Stimulated activated naive CD8-positive, alpha-beta T cell treated with anti-CD3 and anti-CD28 coated beads, Interleukin-15, amount 100 ng/mL, for 72 hours (primary cell): ENCODE data around the gene DKK3.

Experiments used
- ATAC-seq: fragments of 150-1000 bp; cut with Tn5 transposase; 2 replicates; pipeline ENCODE4 v1.10.0; 2021; ENCODE audit warnings: mild to moderate bottlenecking, moderate library complexity
- DNase-seq, 2 donors: peaks; one replicate each; pipeline ENCODE4 v3.0.0; 2021 to 2022
- H3K27ac Mint-ChIP-seq, 2 donors: one replicate each; pipeline ENCODE4 v1.8.0; 2022; ENCODE audit warnings: mild to moderate bottlenecking in 2 of 2, mixed read lengths in 2 of 2, moderate library complexity in 2 of 2
- H3K27me3 Mint-ChIP-seq: one replicate; pipeline ENCODE4 v1.8.0; 2022; ENCODE audit warnings: mixed read lengths
- H3K4me1 Mint-ChIP-seq: one replicate; pipeline ENCODE4 v1.8.0; 2022; ENCODE audit warnings: mild to moderate bottlenecking, mixed read lengths
- H3K4me3 Mint-ChIP-seq, 2 donors: one replicate each; pipeline ENCODE4 v1.8.0; 2022; ENCODE audit warnings: mild to moderate bottlenecking in 2 of 2, mixed read lengths in 2 of 2, moderate library complexity in 1 of 2
- H3K9me3 Mint-ChIP-seq, 2 donors: one replicate each; pipeline ENCODE4 v1.8.0; 2022; ENCODE audit warnings: mixed read lengths in 2 of 2

The DKK3 gene

DNA sequence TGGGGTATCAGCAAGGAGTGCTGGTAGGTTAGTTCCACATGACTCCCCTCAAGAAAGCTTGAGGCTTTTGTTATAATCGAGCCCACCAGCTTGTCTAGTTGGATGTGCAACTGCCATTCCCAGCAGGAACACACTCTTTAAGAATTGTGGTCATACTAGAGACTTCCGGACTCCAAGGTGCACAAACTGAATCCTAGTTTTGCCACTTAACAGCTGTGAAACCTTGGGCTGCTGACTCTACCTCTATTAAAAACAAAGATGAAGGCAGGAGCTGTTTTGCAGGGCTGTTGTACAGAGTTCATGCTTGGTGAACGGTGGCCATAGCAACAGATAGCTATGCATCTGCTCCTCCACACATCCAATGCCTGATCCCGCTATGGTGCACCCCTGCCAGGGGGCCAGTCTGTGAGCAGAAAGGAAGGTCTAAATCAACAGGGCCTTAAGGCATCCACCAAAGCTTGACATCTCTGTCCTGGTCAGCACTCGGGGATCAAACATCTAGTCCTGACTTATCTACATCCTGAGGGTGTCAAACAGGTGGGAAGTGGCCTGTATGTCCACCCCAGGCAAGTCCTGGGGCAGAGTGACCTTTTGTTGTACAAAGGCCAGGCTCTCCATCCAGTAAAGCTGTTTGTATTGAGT is 36.4 kb downstream of the DKK3 start:
- Mint-ChIP-seq H3K9me3 (no peaks in the 10 kb centered on the region), H3K4me1 (peaks cover 1% of the 10 kb centered on the region), H3K4me3 (no peak overlapping the region), H3K27me3 (peaks cover 10% of the 10 kb centered on the region), H3K27ac (no peak overlapping the region)
- no peak for ATAC-seq
- no peak for DNase-seq

- no peaks in the 10 kb centered on the region for H3K9me3 Mint-ChIP-seq
- H3K4me3 Mint-ChIP-seq, result no peak overlapping the region
- no peak for ATAC-seq
- no peak for DNase-seq
- H3K4me1 Mint-ChIP-seq, result peaks cover 5% of the 10 kb centered on the region
- H3K27ac Mint-ChIP-seq, result no peak overlapping the region
- peaks cover 22% of the 10 kb centered on the region for H3K27me3 Mint-ChIP-seq
Observed at GRCh38 chr11:11970556-11970955, 37.9 kb downstream of the DKK3 start.

DNA sequence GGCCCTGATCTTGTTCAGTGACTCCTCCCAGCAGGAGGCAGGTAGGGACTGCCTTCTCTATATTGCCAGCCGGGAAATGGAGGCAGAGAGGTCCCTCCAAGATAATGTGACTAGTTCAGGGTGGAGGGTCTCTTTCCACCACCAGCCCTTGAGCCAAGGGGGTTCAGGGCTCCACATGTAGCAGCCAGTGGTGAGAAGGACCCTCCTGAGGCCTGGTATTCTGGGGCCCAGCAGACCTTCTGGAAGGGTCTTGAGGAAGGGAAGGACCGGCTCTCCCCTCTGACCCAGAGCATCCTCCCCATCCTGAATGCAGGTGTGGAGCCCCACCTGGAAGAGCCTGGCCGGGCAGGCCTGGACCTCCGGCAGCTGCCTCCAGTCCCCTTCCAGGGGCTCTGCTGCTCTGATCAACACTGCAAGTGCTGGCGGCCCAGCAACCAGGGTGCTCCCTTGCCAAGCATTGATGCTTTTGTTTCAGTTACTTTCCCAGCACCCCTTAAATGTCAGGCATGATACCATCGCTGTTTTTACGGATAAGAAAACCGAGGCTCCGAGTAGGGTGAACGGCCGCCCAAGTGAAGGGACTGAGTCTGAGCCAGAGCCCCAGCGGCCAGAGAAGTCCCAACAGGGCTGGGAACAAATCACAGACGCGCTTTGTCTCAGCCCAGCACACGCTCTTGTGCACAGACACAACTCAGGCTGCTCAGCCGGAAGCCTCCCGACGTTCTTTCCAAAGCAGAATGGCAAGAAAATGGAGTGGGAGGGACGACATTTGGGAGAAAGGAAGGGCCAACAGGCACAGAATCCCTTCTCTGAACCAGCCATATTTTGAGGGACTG is 38.8 kb downstream of the DKK3 start:
- ATAC-seq (no peak), DNase-seq (no peak)
- Mint-ChIP-seq H3K27ac (peak overlapping the region in 1 of 2 donors; percentile 27), H3K4me3 (no peak overlapping the region), H3K9me3 (no peaks in the 10 kb centered on the region), H3K27me3 (peaks cover 27% of the 10 kb centered on the region), H3K4me1 (peaks cover 5% of the 10 kb centered on the region)

GRCh38 chr11:11968511-11969280 is 39.7 kb downstream of the DKK3 start:
- no peak overlapping the region for H3K27ac Mint-ChIP-seq
- H3K9me3 Mint-ChIP-seq, result no peaks in the 10 kb centered on the region
- H3K27me3 Mint-ChIP-seq, result peaks cover 27% of the 10 kb centered on the region
- DNase-seq, result no peak
- ATAC-seq, result no peak
- H3K4me1 Mint-ChIP-seq, result peaks cover 5% of the 10 kb centered on the region
- H3K4me3 Mint-ChIP-seq, result no peak overlapping the region

- H3K9me3 Mint-ChIP-seq, result no peaks in the 10 kb centered on the region
- no peak overlapping the region for H3K4me3 Mint-ChIP-seq
- peaks cover 5% of the 10 kb centered on the region for H3K4me1 Mint-ChIP-seq
- H3K27me3 Mint-ChIP-seq, result peaks cover 27% of the 10 kb centered on the region
- H3K27ac Mint-ChIP-seq, result no peak overlapping the region
- ATAC-seq (no peak), DNase-seq (no peak)
Observed at GRCh38 chr11:11967669-11968510, 40.5 kb downstream of the DKK3 start.

GRCh38 chr11:11966826-11967668 is 41.4 kb downstream of the DKK3 start:
- peaks cover 8% of the 10 kb centered on the region for H3K4me1 Mint-ChIP-seq
- peak overlapping the region in 1 of 2 donors; percentile 24 for H3K27ac Mint-ChIP-seq
- ATAC-seq (peak; percentile 89), DNase-seq (peak; percentile 71 to 75)
- H3K9me3 Mint-ChIP-seq, result peaks cover 0 to 4% of the 10 kb centered on the region in 2 donors
- peaks cover 27% of the 10 kb centered on the region for H3K27me3 Mint-ChIP-seq
- H3K4me3 Mint-ChIP-seq, result no peak overlapping the region

DNA sequence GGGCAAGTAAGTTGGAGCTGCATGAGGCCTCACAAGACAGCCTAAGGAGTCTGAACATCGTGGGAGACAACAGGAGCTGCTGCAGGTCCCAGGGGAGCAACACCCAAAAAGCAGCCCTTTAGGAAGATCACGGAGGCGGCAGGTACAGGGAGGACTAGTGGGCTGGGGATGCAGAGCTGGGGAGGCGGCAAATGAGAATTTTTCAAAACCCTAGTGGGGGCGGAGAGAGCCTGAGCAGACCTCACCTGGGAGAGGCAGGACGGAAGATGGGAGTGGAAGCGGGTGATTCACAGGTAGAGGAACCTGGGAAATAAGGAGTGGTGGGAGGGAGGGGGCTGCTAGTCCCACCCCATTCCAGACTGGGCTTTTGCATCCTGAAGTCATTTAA is 42.1 kb downstream of the DKK3 start:
- peaks cover 0 to 7% of the 10 kb centered on the region in 2 donors for H3K9me3 Mint-ChIP-seq
- peaks cover 27% of the 10 kb centered on the region for H3K27me3 Mint-ChIP-seq
- H3K4me3 Mint-ChIP-seq, result no peak overlapping the region
- ATAC-seq (no peak), DNase-seq (no peak)
- peaks cover 11% of the 10 kb centered on the region for H3K4me1 Mint-ChIP-seq
- peak overlapping the region in 1 of 2 donors; percentile 41 for H3K27ac Mint-ChIP-seq

- Mint-ChIP-seq H3K9me3 (peaks cover 0 to 7% of the 10 kb centered on the region in 2 donors), H3K4me1 (peaks cover 16% of the 10 kb centered on the region), H3K27ac (no peak overlapping the region), H3K4me3 (no peak overlapping the region), H3K27me3 (peaks cover 27% of the 10 kb centered on the region)
- DNase-seq, result no peak
- no peak for ATAC-seq
Observed at GRCh38 chr11:11965656-11966353, 42.6 kb downstream of the DKK3 start.

DNA sequence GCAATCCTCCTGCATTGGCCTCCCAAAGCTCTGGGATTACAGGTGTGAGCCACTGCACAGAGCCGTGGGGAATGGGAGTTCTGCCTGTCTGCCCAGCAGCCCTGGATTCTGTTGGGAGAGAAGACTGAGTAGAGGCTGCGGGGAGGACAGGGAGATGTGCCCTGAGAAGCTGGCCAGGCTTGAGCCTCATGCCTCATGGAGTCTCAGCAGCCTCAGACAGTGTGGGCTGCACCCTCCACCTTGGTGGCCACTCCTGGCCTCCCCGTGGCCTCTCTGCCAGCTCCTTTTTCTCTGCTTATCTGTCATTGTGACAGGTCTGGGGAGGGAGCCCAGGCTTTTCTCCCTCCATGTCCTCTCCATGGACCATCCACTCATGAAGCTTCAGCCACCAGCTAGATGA is 43.2 kb downstream of the DKK3 start:
- no peak for DNase-seq
- peaks cover 24% of the 10 kb centered on the region for H3K27me3 Mint-ChIP-seq
- no peak overlapping the region for H3K4me3 Mint-ChIP-seq
- H3K4me1 Mint-ChIP-seq, result peaks cover 22% of the 10 kb centered on the region
- H3K27ac Mint-ChIP-seq, result no peak overlapping the region
- no peak for ATAC-seq
- peaks cover 0 to 7% of the 10 kb centered on the region in 2 donors for H3K9me3 Mint-ChIP-seq

DNA sequence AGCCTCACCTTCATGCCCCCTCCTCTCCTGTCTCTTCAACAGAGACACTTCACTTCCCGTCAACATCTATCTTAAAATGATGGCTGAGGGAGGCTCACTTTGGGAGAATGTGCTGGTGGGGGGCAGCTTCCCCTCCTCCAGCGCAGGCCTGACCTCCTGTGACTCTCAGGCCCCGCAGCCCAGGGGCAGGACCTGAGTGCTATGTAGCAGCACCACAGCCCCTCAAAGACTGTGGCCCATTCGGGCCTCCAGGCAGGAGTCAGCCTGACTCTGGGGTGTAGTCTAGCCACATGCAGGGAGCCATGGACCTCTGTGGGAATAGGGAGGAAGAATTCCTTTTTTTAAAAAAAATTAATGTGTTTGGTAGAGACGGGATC is 43.7 kb downstream of the DKK3 start:
- Mint-ChIP-seq H3K4me3 (no peak overlapping the region), H3K4me1 (peaks cover 26% of the 10 kb centered on the region), H3K27me3 (peaks cover 20% of the 10 kb centered on the region), H3K27ac (no peak overlapping the region), H3K9me3 (peaks cover 0 to 7% of the 10 kb centered on the region in 2 donors)
- DNase-seq (no peak), ATAC-seq (no peak)

- Mint-ChIP-seq H3K4me1 (peaks cover 31% of the 10 kb centered on the region), H3K9me3 (peaks cover 0 to 7% of the 10 kb centered on the region in 2 donors), H3K27me3 (peaks cover 17% of the 10 kb centered on the region), H3K4me3 (no peak overlapping the region), H3K27ac (no peak overlapping the region)
- DNase-seq (no peak), ATAC-seq (no peak)
Observed at GRCh38 chr11:11963842-11964773, 44.3 kb downstream of the DKK3 start.

GRCh38 chr11:11963067-11963466 is 45.4 kb downstream of the DKK3 start:
- no peak for DNase-seq
- Mint-ChIP-seq H3K9me3 (peaks cover 0 to 7% of the 10 kb centered on the region in 2 donors), H3K4me1 (peaks cover 31% of the 10 kb centered on the region), H3K27me3 (peaks cover 17% of the 10 kb centered on the region), H3K4me3 (no peak overlapping the region), H3K27ac (no peak overlapping the region)
- ATAC-seq, result no peak

GRCh38 chr11:11961399-11962028 is 46.9 kb downstream of the DKK3 start:
- Mint-ChIP-seq H3K27ac (no peak overlapping the region), H3K4me1 (peaks cover 26% of the 10 kb centered on the region), H3K4me3 (no peak overlapping the region), H3K9me3 (peaks cover 0 to 7% of the 10 kb centered on the region in 2 donors), H3K27me3 (peaks cover 15% of the 10 kb centered on the region)
- no peak for ATAC-seq
- no peak for DNase-seq
